GM21515 (cell line): ENCODE measurements around the gene TSC22D1.

ENCODE experiments used
- ATAC-seq: cut with Tn5 transposase; IDR thresholded peaks from one replicate; pipeline ENCODE4 v1.9.1; 2021; ENCODE audit not compliant: unreplicated experiment

The TSC22D1 gene

GRCh38 chr13:44411841-44412240, 164.3 kb downstream of the TSC22D1 start:
- ATAC-seq, result no peak

GRCh38 chr13:44410328-44410859, 165.7 kb downstream of the TSC22D1 start:
- no peak for ATAC-seq

GRCh38 chr13:44409595-44409994, 166.5 kb downstream of the TSC22D1 start:
- ATAC-seq, result no peak

- ATAC-seq, result no peak
These were observed 168.2 kb downstream of the TSC22D1 start for GRCh38 chr13:44407891-44408290.

- no peak for ATAC-seq
These were observed 168.8 kb downstream of the TSC22D1 start for GRCh38 chr13:44407379-44407778.

GRCh38 chr13:44406617-44407016, 169.5 kb downstream of the TSC22D1 start:
- no peak for ATAC-seq

- ATAC-seq, result no peak
These were observed 171.6 kb downstream of the TSC22D1 start for GRCh38 chr13:44404261-44405132.

GRCh38 chr13:44403461-44404056, 172.6 kb downstream of the TSC22D1 start:
- ATAC-seq, result no peak

- no peak for ATAC-seq
These were observed 173.2 kb downstream of the TSC22D1 start for GRCh38 chr13:44402899-44403445.

GRCh38 chr13:44401577-44401976, 174.6 kb downstream of the TSC22D1 start:
- no peak for ATAC-seq

- ATAC-seq, result no peak
These were observed 175.4 kb downstream of the TSC22D1 start for GRCh38 chr13:44400736-44401135.

GRCh38 chr13:44399074-44399473, 177.1 kb downstream of the TSC22D1 start:
- ATAC-seq, result no peak

- no peak for ATAC-seq
These were observed 177.5 kb downstream of the TSC22D1 start for GRCh38 chr13:44398606-44399005.

GRCh38 chr13:44397766-44398223, 178.3 kb downstream of the TSC22D1 start:
- ATAC-seq, result no peak

GRCh38 chr13:44396701-44397580, 179.2 kb downstream of the TSC22D1 start:
- ATAC-seq, result no peak

- ATAC-seq, result no peak
These were observed 180.0 kb downstream of the TSC22D1 start for GRCh38 chr13:44395976-44396694.

GRCh38 chr13:44394658-44395057, 181.5 kb downstream of the TSC22D1 start:
- ATAC-seq, result no peak

- no peak for ATAC-seq
These were observed 182.7 kb downstream of the TSC22D1 start for GRCh38 chr13:44393391-44393790.

GRCh38 chr13:44389876-44390275, 186.3 kb downstream of the TSC22D1 start:
- no peak for ATAC-seq

GRCh38 chr13:44389060-44389666, 187.0 kb downstream of the TSC22D1 start:
- no peak for ATAC-seq
